Left lung (tissue), 10 donors: ENCODE results near the gene SH3D21. TPM values are rescaled to one million over a fixed set of nuclear protein-coding genes. Genes with fewer than 3 reads are reported as not detected.

Experiments
- ATAC-seq: fragments of 200-7000 bp; cut with Tn5 transposase; one replicate; pipeline ENCODE4 v1.9.1; 2020; ENCODE audit warnings: moderate library complexity
- DNase-seq, 4 donors: peaks; one replicate each; pipeline ENCODE4 v3.0.0-alpha.2; 2013 to 2020
- H3K27ac ChIP-seq, 2 donors: fragments of 200-600 bp; sonication (generic) in 1 of 2; one replicate each; pipeline versions ENCODE4 v1.5.0 to v1.8.0; 2020 to 2021
- H3K27me3 ChIP-seq, 2 donors: fragments of 200-600 bp; sonication (generic) in 1 of 2; one replicate each; pipeline versions ENCODE4 v1.5.0 to v1.8.0; 2020 to 2021
- H3K36me3 ChIP-seq, 2 donors: fragments of 200-600 bp; sonication (generic) in 1 of 2; one replicate each; pipeline versions ENCODE4 v1.5.0 to v1.8.0; 2020 to 2021
- H3K4me1 ChIP-seq, 2 donors: fragments of 200-600 bp; one replicate each; pipeline ENCODE4 v1.8.0; 2021
- H3K4me3 ChIP-seq, 2 donors: fragments of 200-600 bp; sonication (generic) in 1 of 2; one replicate each; pipeline versions ENCODE4 v1.5.0 to v1.8.0; 2020 to 2021; ENCODE audit warnings: mild to moderate bottlenecking in 1 of 2
- H3K9me3 ChIP-seq, 2 donors: fragments of 200-600 bp; sonication (generic) in 1 of 2; one replicate each; pipeline versions ENCODE4 v1.5.0 to v1.8.0; 2020 to 2021
- CTCF ChIP-seq, 2 donors: fragments of 200-600 bp; sonication (generic) in 1 of 2; IDR thresholded peaks; one replicate each; pipeline versions ENCODE4 v1.5.0 to v1.8.0; 2021; ENCODE audit warnings: antibody characterized with exemption in 2 of 2
- intact Hi-C, 2 donors: fragments of 100-400 bp; cut with DNase I; formaldehyde crosslinking; loops; one replicate each; pipeline versions ENCODE4 v1.11.2 to v1.14.2; 2022
- polyA plus RNA-seq, 6 donors: library from polyadenylated mRNA; unstranded; fragments of 120-200 nt; gene quantifications; one replicate each; pipeline ENCODE4 v1.2.1, GENCODE V29; 2013; ENCODE audit not compliant: insufficient read length in 6 of 6
- total RNA-seq, 2 donors: library from RNA; stranded (reverse); fragmentation: NEBNext Ultra II Directional; extraction: Animal tissue kit (Norgen Biotek cat#: 25700); gene quantifications; one replicate each; pipeline ENCODE4 v1.2.1, GENCODE V29; 2021
- donor health status: DM: no; HTN: yes; CAD: no.
- donor health status: DM: no; HTN: no; CAD: no.

The SH3D21 gene
- total and polyA plus RNA-seq, 8 donors, result 7.1 to 27.3 (median 18.4) TPM

- TF ChIP-seq CTCF (IDR thresholded peaks at IDR 0.05), result no peak
- intact Hi-C loops, result no loop called here
- Histone ChIP-seq H3K27me3 (no peaks in the 10 kb centered on the region), H3K36me3 (peaks cover 0 to 6% of the 10 kb centered on the region in 2 donors), H3K27ac (no peak overlapping the region), H3K4me1 (peaks cover 9 to 33% of the 10 kb centered on the region in 2 donors), H3K9me3 (no peaks in the 10 kb centered on the region), H3K4me3 (no peak overlapping the region)
- DNase-seq (no peak), ATAC-seq (no peak)
Measured at GRCh38 chr1:36309397-36309796, 3.2 kb downstream of the SH3D21 start.

- Histone ChIP-seq H3K27ac (peak overlapping the region; percentile 37 to 67), H3K4me3 (peak overlapping the region; percentile 42 to 89), H3K9me3 (no peaks in the 10 kb centered on the region), H3K36me3 (peaks cover 0 to 4% of the 10 kb centered on the region in 2 donors), H3K4me1 (peaks cover 12 to 47% of the 10 kb centered on the region in 2 donors), H3K27me3 (peaks cover 0 to 27% of the 10 kb centered on the region in 2 donors)
- ATAC-seq, result no peak
- intact Hi-C loops, result no loop called here
- TF ChIP-seq CTCF (IDR thresholded peaks at IDR 0.05), result no peak
- DNase-seq, result peak in 2 of 4 donors; percentile 20 to 31
Measured at GRCh38 chr1:36320291-36320761, 14.2 kb downstream of the SH3D21 start.

- Histone ChIP-seq H3K4me1 (peaks cover 12 to 47% of the 10 kb centered on the region in 2 donors), H3K9me3 (no peaks in the 10 kb centered on the region), H3K27me3 (peaks cover 0 to 27% of the 10 kb centered on the region in 2 donors), H3K4me3 (peak overlapping the region; percentile 42 to 89), H3K36me3 (peaks cover 0 to 4% of the 10 kb centered on the region in 2 donors), H3K27ac (peak overlapping the region; percentile 37 to 67)
- TF ChIP-seq CTCF (IDR thresholded peaks at IDR 0.05), result no peak
- DNase-seq (no peak), ATAC-seq (peak; percentile 0)
- intact Hi-C loops, result no loop called here
Measured at GRCh38 chr1:36320767-36321118, 14.6 kb downstream of the SH3D21 start.

DNA sequence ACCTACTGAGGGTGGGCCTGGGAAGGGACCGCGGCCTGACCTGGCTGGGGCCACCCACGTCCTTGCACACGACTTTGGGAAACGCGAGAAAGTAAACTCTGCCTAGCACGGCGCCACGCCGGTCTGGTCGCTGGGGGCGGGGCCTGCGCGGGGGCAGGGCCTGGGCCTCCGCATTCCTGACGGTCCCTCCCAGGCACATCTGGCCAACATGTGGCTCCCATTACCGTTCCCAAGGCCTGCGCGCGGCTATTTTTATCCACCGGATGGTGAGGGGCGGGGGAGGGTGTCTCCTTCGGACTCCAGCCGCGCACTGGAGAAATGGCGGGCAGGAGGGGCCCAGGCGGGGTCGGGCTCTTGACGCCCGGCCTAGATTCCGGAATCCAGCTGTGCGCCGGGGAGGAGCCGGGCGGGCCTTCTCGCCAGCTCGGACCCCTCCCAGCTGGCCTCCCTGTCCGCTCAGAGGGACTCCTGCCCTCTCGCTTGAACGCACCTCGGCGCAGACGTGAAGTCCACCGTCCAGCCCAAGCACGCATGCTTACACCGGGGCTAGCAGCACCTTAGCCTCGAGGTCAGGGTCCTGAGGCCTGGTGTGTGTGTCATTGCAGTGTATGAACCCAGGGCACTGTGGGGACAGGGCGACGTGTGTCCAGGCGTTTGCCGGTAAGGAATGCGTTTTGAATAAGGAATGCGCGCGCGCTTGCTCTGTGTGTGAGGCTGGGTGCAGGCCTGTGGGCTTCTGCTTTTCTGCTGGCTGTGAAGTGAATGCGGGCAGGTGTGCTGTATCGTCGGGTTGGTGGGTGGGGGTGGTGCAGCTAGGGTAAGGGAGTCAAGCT lies 15.2 kb downstream of the SH3D21 start:
- Histone ChIP-seq H3K4me3 (peak overlapping the region; percentile 42 to 89), H3K4me1 (peaks cover 12 to 47% of the 10 kb centered on the region in 2 donors), H3K9me3 (no peaks in the 10 kb centered on the region), H3K27me3 (peaks cover 0 to 27% of the 10 kb centered on the region in 2 donors), H3K27ac (peak overlapping the region; percentile 67 to 82), H3K36me3 (peaks cover 0 to 4% of the 10 kb centered on the region in 2 donors)
- peak; percentile 68 for ATAC-seq
- DNase-seq, result peak; percentile 78 to 93 (median 90)
- intact Hi-C loops, result no loop called here
- TF ChIP-seq CTCF (IDR thresholded peaks at IDR 0.05), result no peak

DNA sequence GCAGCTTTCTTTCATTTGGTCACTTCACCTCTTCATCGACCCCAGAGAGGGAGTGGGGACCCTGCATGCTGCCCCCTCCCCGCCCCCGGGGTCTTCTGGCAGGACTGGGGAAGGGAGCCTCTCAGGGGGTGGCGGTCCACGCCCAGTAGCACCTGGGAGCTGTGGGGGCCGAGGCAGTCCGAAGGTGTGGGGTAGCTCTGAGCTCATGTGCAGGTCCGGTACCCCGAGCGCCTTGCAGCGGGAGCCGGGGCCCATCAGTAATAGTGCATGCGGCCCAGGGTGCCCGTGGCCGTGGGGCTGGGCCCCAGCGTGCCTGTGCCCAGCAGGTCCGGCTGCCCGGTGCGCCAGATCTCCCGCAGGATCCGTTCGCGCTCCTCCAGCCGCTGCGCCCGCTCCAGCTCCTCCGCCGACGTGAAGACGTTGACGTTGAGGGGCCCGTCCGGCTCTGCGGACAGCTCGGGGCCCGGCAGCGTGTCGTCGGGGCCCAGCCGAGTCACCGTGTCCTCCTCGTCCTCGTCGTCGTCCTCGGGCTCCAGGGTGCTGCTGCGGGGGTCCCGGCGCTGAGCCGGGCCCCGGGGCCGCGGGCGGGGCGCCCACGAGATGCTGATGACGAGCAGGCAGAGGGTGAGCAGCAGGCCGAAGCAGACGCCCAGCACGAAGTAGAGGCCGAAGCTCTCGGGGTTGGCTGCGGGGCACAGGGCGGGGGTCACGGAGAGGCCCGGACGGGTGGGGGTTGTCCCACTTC lies 16.0 kb downstream of the SH3D21 start:
- DNase-seq (peak in 3 of 4 donors; percentile 15 to 81 (median 18)), ATAC-seq (no peak)
- H3K36me3 ChIP-seq, result peaks cover 0 to 4% of the 10 kb centered on the region in 2 donors
- H3K27ac ChIP-seq, result peak overlapping the region; percentile 82 to 86
- no peak for TF ChIP-seq CTCF (IDR thresholded peaks at IDR 0.05)
- intact Hi-C loops, result no loop called here
- no peaks in the 10 kb centered on the region for H3K9me3 ChIP-seq
- H3K4me1 ChIP-seq, result peaks cover 12 to 47% of the 10 kb centered on the region in 2 donors
- H3K27me3 ChIP-seq, result peaks cover 0 to 27% of the 10 kb centered on the region in 2 donors
- peak overlapping the region; percentile 69 to 89 for H3K4me3 ChIP-seq
